K562 (cell line): ENCODE data around the gene CCND3. TPM values are rescaled to one million over a fixed set of nuclear protein-coding genes. Genes with fewer than 3 reads are reported as not detected.

ENCODE experiments used
- ARHGAP35 ChIP-seq: fragments of 450-650 bp; IDR thresholded peaks from 2 replicates; pipeline ENCODE4 v1.6.1; 2018; ENCODE audit not compliant: partially characterized antibody
- CC2D1A ChIP-seq: fragments of 450-650 bp; IDR thresholded peaks from 2 replicates; pipeline ENCODE4 v1.6.1; 2017; ENCODE audit warnings: mild to moderate bottlenecking
- CSDE1 ChIP-seq, 2 experiments: fragments of 450-650 bp; IDR thresholded peaks; 2 replicates each; pipeline ENCODE4 v1.6.1; 2016; ENCODE audit warnings: mild to moderate bottlenecking in 1 of 2
- DPF2 ChIP-seq: fragments of 450-650 bp; IDR thresholded peaks from 2 replicates; pipeline ENCODE4 v1.6.1; 2016
- EP400 ChIP-seq: fragments of 450-650 bp; IDR thresholded peaks from 2 replicates; pipeline ENCODE4 v1.6.1; 2017; ENCODE audit warnings: antibody characterized with exemption, mild to moderate bottlenecking, moderate library complexity
- EZH2 ChIP-seq: IDR thresholded peaks from 2 replicates; pipeline ENCODE4 v1.6.1; 2012; ENCODE audit warnings: low read depth, mild to moderate bottlenecking, inconsistent platforms, low read length, borderline replicate concordance
- HLTF ChIP-seq: fragments of 450-650 bp; IDR thresholded peaks from 2 replicates; pipeline ENCODE4 v1.6.1; 2016
- ILK ChIP-seq: fragments of 450-650 bp; IDR thresholded peaks from 2 replicates; pipeline ENCODE4 v1.6.1; 2016; ENCODE audit warnings: missing genetic modification characterization, low read depth, mild to moderate bottlenecking, missing compliant biosample characterization, moderate library complexity, borderline replicate concordance
- LARP7 ChIP-seq: fragments of 450-650 bp; IDR thresholded peaks from 2 replicates; pipeline ENCODE4 v1.6.1; 2016
- MLLT1 ChIP-seq, 2 experiments: fragments of 450-650 bp; IDR thresholded peaks; 2 replicates each; pipeline ENCODE4 v1.6.1; 2016
- PHB2 ChIP-seq: fragments of 450-650 bp; IDR thresholded peaks from 2 replicates; pipeline ENCODE4 v1.6.1; 2017; ENCODE audit warnings: low read depth
- POLR3A ChIP-seq: IDR thresholded peaks from 2 replicates; pipeline ENCODE4 v1.6.1; 2011; ENCODE audit warnings: borderline replicate concordance, mild to moderate bottlenecking, moderate library complexity; ENCODE audit not compliant: insufficient read length, insufficient read depth; ENCODE audit errors: extremely low read depth
- PTRF ChIP-seq: fragments of 450-650 bp; IDR thresholded peaks from 2 replicates; pipeline ENCODE4 v1.6.1; 2016; ENCODE audit warnings: mild to moderate bottlenecking, missing genetic modification characterization, missing compliant biosample characterization
- SAFB ChIP-seq: fragments of 200-400 bp; formaldehyde crosslinking; IDR thresholded peaks from 2 replicates; pipeline ENCODE4 v1.6.1; 2017; ENCODE audit warnings: low read depth, low read length, borderline replicate concordance
- SETDB1 ChIP-seq: IDR thresholded peaks from one replicate; pipeline ENCODE4 v1.6.1; 2012; ENCODE audit warnings: low read length, control low read depth, inconsistent platforms
- SRSF7 ChIP-seq: fragments of 200-400 bp; formaldehyde crosslinking; optimal IDR thresholded peaks from 2 replicates; pipeline ENCODE3; 2017; ENCODE audit warnings: mild to moderate bottlenecking, low read depth, low read length
- STAT5A ChIP-seq: IDR thresholded peaks from 2 replicates; pipeline ENCODE4 v1.6.1; 2012; ENCODE audit warnings: low read length, inconsistent platforms, borderline replicate concordance
- ZBTB34 ChIP-seq: fragments of 250-450 bp; sonication (Bioruptor Pico); IDR thresholded peaks from 2 replicates; pipeline ENCODE4 v1.8.0; 2021; ENCODE audit warnings: mild to moderate bottlenecking, moderate library complexity
- ZNF121 ChIP-seq: sonication (generic); formaldehyde crosslinking; conservative IDR thresholded peaks from 2 replicates; pipeline ENCODE4 v1.8.0; 2022; ENCODE audit warnings: missing genetic modification reagents
- ZNF212 ChIP-seq: fragments of 450-650 bp; formaldehyde crosslinking; IDR thresholded peaks from 2 replicates; pipeline ENCODE4 v1.4.0; 2020; ENCODE audit warnings: mild to moderate bottlenecking
- ZNF518B ChIP-seq: fragments of 250-450 bp; sonication (Bioruptor Pico); IDR thresholded peaks from 2 replicates; pipeline ENCODE4 v1.5.0; 2021; ENCODE audit warnings: mild to moderate bottlenecking, moderate library complexity
- ZNF584 ChIP-seq: fragments of 200-800 bp; sonication (Bioruptor generic); IDR thresholded peaks from 2 replicates; pipeline ENCODE4 v1.6.1; 2016; ENCODE audit warnings: low read depth, mild to moderate bottlenecking, missing genetic modification characterization, missing compliant biosample characterization
- ZNF639 ChIP-seq, 2 experiments: fragments of 200-800 bp in 1 of 2; sonication (Bioruptor generic) in 1 of 2; sonication (generic) in 1 of 2; formaldehyde crosslinking in 1 of 2; IDR thresholded peaks in 1 of 2; conservative IDR thresholded peaks in 1 of 2; 2 replicates each; pipeline versions ENCODE4 v1.5.0 to v1.6.1; 2016 to 2020; ENCODE audit warnings: missing compliant biosample characterization in 1 of 2, missing genetic modification characterization in 1 of 2, missing genetic modification reagents in 1 of 2
- polyA plus RNA-seq, 8 experiments: library from polyadenylated mRNA; depleted of rRNA in 4 of 8; stranded (reverse) in 5 of 8; unstranded in 3 of 8; fragments of >200 nt; fragmentation: Nextera tagmentation in 2 of 8; fragmentation: Illumina TruSeq in 1 of 8; extraction: Ambion mirVana in 2 of 8; extraction: Trizol in 1 of 8; gene quantifications; 2 replicates each; pipeline versions ENCODE4 v1.2.1 to v1.2.3, GENCODE V29; 2011 to 2014; ENCODE audit warnings: inconsistent platforms in 1 of 8, missing spikeins in 1 of 8
- total RNA-seq, 7 experiments: library from RNA; depleted of rRNA in 6 of 7; stranded (reverse); fragments of >200 nt in 6 of 7; fragmentation: Illumina TruSeq in 2 of 7; extraction: Trizol in 2 of 7; gene quantifications; 2 replicates each; pipeline versions ENCODE4 v1.2.1 to v1.2.3, GENCODE V29; 2011 to 2021; ENCODE audit warnings: low replicate concordance in 1 of 7

Gene CCND3
- total and polyA plus RNA-seq, 9 of the 15 experiments (the other 6 are each of a cell fraction or from before 2014, with no cell fraction given), result 21.5 to 204 (median 97.4) TPM

GRCh38 chr6:41964201-41964887 lies 22.7 kb upstream of the CCND3 start (continued):
- TF ChIP-seq ZNF639 (CRISPR knock-in tag; conservative IDR thresholded peaks at IDR 0.05 in 1 of 2, IDR thresholded peaks at IDR 0.05 in 1 of 2) (no peak), SAFB (no peak), DPF2 (no peak), ILK (tag) (no peak), POLR3A (no peak), ZNF584 (CRISPR knock-in tag) (no peak), ZBTB34 (CRISPR knock-in tag) (no peak), ARHGAP35 (no peak), LARP7 (0 out of 2 replicates have a peak, but pooled peaks have one; percentile 36), ZNF518B (CRISPR knock-in tag) (no peak), CC2D1A (no peak), ZNF121 (CRISPR knock-in tag) (no peak), HLTF (no peak), PTRF (no peak), EP400 (no peak), CSDE1 (IDR thresholded peaks at IDR 0.05) (no peak), MLLT1 (IDR thresholded peaks at IDR 0.05) (peak in 1 of 2 experiments; percentile 63; a peak in 1 of 4 replicates), STAT5A (no peak), SETDB1 (no peak), ZNF212 (CRISPR knock-in tag) (no peak), PHB2 (no peak), SRSF7 (no peak), EZH2 (no peak)
